Activated CD8-positive, alpha-beta memory T cell treated with anti-CD3 and anti-CD28 coated beads, Interleukin-2, amount 50 U/mL, for 1 hour (primary cell): Measurements from ENCODE around the gene KLHL30.

Source experiments
- DNase-seq: peaks from one replicate; pipeline ENCODE4 v3.0.0-alpha.2; 2020; ENCODE audit errors: extremely low read depth

KLHL30 gene

DNA sequence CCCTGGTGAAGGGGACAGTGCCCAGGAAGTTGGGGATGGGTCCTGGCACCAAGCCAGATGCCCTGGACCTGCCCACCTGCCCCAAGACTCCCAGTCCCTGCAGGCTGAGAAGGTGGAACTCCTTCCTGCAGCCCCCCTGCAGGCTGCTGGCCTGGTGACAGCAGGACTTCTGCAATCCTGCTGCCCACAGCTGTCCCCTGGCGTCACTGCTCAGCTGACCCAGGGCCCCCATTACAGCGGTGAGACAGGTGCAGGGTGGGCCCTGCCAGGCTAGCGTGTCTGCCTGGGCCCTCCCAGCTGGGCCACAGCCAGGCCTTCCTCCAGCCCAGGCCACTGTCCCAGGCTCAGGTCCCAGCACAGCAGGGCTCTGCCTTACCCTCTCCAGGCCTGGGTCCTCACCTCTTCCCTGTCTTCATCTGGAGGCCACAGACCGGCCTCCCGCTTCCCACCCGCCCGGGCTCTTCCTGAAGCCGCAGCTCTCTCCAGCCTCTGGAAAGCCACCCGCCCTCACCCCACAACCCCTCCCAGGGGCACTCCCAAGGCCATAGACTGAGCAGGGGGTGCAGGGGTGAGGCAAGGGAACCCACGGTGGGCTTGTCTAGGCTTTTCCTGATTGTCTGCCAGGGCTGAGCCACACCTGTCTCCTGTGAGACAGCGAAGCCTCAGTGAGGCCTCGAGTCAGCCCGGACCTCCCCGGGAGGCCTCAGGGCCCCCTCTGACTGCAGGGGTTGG is 11.5 kb downstream of the KLHL30 start:
- no peak for DNase-seq

DNA sequence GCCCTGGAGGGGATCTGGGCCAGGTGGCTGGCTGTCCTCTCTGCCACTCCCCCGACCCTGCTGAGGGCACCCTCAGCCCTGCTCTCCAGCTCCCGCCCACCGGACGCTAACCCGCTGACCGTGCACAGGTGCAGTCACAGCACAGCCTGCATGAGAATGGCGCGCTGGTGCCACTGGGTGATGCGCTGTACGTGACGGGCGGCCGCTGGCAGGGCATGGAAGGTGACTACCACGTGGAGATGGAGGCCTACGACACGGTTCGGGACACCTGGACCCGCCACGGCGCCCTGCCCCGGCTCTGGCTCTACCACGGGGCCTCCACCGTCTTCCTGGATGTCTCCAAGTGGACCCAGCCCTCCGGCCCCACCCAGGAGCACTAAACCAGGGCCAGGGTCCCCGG is 12.2 kb downstream of the KLHL30 start:
- DNase-seq: no peak

DNA sequence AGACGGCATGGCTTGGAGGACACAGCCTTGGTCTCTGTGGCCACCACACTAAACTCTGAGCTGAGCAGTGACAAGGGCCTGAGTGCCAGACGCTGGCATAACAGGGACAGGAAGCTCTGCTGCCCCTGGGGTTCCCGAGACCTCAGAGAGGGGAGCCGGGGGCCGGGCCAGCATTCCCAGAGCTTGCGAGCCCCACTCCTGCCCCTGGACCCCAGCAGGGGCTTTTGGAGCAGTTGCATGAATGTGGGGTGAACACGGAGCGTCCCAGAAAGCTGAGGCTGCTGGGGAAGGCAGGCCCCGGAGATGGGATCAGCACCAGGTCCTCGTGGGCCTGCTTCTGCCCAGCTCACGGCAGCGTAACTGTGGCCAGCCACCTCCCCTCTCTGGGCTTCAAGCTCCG is 12.7 kb downstream of the KLHL30 start:
- no peak for DNase-seq

DNA sequence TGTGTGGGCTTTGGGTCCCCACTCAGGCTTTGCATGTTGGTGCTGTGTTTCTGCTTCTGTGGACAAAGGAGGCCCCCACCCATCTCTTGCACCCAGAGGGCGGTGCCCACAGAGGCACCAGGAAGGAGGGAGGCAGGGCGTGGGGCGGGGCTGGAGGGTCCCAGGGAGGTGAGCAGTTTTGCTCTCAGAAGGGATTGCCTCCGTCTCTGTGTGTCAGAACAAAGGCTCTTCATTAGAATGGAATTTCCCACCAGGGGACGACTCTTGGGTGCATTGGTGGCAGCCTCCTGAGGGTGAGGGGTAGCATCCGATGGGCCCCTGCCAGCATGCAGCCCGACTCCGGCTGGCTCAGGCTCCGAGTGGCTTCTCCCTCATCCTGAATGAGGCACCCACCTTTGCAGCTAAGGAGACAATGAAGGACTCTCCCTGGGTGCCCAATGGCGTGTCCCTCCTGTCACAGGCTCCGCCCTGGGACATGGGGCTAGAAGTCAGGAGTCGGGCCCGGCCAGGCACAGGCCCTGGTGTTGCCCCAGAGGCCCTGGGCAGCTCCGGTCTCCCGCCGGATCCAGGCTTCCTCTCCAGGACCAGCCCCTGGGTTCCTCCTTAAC is 13.3 kb downstream of the KLHL30 start:
- DNase-seq: no peak

DNA sequence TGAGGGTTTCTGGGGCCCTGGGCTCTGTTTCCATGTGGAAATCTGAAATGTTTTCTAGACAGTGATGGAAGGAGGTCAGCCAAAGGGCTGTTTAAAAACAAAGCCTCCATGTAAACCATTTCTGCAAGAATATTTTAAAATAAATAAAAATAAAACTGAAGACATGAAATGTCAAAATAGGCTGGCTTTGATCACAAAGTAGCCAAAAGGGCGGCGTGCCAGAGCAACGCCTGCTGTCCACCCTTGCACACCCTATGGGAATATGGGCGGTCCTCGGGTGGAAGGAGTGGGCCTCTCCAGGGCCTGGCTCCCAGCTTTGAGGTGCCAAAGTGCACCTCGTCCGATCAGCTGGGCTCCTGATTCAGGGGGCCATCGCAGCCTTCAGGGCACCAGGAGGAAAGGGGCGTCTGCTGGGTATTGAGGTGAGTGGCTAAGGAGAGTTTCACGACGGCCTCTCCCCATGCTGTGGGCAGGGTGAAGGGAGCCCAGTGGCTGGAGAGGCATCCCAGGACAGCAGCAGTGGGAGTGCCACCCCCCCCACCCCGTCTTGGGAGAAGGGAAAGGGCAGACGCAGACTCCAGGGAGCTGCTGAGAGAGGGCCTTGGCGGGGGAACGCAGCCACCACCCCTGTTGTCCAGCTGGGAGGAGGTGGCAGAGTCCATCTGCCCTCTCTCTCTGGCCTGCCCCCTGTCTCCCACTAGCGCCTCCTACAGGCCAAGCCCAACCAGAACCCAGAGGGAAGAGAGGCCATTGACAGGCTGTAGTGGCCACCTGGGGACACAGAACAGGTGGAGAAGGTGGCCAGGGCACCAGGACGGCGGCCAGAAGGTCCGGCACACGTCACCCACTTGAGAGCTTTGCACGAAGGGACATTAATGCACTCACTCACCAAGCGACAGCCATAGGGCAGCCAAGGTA is 14.6 kb downstream of the KLHL30 start:
- DNase-seq: no peak

DNA sequence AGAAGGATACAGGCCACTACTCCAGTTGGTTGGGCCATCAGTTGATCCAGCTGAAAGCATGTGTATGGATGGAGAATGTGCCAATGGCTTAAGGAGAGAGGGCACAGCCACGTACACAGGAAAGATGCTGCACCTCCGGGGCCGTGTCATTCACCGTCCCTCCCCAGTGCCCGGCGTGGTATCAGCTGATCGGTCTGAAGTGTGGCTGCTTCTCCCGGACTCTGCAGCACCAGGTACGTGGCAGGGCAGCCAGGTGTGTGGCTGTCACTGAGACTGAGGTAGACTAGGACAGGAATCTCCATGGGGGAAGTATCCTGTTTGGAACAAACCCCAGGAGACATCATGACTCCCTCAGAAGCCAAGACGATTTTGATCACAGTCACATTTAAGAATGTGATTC is 16.1 kb downstream of the KLHL30 start:
- no peak for DNase-seq

DNA sequence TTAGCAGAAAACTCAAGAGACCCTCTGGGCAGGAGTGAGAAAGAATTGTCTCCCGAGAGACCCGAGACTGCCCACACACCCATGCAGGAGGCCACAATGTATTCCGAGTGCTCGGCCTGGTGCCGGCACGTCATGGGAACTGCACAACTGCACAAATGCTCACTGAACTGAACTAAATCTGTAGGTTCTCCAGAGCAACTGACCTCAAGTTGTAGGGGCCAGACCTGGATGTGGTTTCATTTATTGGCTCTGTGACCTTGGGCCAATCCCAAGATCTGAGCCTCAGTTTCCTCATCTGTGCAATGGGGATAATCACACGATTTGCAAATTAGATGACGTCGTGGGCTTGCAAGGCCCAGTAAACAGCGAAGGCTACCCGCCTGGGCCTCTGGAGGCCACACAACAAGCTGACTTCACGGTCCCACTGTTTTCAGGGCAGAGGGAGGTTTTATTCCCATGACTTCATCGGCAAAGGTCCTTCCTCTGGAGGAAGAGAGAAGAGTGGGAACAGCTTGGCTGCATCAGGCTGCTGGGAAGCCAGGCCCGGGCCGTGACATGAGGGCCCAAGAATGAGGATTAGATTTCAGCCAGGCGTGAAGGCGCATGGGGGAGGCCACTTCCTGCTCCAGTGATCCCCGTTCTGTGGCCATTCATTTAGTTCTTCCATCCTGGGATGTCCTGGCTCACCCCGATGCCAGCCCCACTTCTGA is 16.7 kb downstream of the KLHL30 start:
- no peak for DNase-seq

DNA sequence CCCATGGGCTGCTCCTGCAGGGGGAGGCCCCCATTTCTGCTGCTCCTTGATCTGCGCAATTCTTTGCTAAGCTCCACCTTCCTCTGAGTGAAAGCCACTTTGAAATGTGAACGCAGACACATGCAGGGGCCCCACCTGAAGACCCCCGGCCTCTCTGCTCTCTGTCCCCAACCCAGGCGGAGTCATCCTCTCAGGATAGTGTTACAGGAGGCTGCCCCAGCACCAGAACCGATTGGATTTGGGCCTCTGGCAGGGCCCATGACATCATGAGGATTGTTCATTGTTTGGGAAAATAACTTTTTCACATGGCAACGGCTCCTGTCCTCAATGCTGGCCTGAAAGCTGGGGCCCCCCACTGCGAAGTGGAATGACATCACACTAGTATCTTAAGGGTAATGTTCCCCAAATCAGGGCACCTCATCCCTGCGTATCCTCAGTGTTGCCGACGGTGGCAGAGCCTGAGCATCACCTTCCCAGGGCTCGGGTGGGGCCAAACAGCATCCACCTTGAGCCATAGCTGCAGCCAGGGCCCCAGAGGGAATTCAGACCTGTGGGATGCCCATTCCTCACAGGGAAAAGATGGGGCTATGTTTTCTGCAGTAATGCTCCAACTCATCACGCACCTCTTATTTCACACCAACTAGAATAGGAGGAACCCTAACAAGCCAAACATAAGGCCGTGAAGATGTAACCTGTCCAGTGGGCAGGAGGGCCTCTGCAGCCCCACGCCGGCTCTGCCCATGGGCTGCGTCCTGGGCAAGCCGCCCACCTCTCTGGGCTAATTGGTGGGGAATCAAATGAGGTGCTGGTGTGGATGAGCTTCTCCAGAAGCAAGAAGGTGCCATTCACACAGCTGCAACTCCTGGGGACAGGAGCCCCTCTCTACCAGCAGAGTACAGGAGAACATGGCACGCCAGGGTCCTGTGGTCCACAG is 17.6 kb downstream of the KLHL30 start:
- no peak for DNase-seq

DNA sequence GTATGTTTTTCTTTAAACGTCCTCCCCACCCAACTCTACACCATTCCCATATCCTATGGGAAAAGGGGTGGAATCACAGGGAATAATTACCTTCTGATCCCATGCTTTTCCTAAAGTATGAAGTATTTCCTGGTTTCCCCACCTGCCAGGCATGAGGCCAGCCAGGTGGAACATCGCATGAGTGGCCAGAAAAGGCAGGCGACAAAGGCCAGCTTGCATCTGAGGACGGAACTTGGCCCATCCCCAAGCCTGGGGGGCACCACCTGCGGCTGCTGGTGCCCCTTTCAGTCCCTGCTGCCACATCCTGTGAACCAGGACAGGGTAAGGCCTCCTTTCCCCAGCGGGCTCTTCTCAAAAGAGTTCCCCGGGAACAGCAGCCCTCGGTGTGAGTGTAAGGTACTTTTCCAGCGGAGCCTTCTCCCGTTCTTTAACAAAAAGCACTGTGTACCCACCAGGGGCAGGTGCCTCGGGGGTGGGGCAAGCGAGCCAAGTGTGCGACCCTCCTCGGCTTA is 19.1 kb downstream of the KLHL30 start:
- DNase-seq: no peak

DNA sequence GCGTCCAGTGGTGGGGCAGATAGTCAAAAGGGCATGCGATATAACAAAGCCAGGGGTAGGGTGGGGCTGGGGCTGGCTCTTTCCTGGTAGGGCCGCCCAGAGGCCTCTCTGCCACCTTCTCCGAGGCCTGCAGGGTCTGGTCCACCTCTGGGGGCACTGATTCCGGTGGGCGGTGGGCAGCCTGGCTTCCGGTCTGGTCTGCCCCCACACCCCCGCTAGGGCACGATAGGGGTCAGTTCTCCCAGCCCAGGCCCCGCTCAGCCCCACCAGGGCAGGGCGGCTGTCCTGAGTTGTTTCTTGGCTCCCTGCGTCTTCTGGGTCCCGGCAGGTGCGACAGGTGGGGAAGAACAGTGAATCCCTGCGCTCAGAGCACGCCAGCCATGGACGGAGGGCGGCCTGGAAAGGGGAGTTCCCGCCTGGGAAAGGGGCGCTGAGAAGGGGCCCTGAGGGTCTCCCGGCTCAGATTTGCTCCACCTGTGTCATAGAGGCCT is 19.6 kb downstream of the KLHL30 start:
- DNase-seq: no peak

DNA sequence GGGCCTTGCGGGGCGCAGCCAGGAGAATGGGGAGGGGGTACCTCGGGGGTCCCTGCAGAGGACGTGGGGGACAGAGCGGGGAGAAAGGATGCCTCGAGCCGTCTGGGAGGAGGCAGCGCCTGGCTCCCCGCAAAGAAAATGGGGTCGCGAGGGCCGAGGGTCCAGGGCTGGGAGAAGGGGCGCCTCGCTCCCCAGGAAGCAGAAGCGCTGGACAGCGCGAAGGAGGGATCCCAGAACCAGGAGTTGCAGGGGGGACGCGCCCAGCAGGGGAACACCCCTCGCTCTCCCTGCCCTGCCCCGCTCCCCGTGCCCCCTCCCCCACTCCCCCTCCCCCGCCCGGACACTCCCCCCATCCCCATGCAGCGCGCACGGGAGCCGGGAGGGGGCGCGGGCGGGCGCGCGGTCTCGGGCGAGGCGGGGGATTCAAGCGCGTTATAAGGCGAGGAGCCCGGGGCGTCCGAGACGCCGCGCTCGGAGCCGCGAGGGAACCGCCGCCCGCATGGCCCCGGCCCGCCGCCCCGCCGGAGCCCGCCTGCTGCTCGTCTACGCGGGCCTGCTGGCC is 20.1 kb downstream of the KLHL30 start, which contains the start of gene ERFE:
ERFE (plus strand) TSS at position 462 of the 562 bp plus-strand sequence; CDS start at position 500, 38 bp downstream.
- DNase-seq: no peak

DNA sequence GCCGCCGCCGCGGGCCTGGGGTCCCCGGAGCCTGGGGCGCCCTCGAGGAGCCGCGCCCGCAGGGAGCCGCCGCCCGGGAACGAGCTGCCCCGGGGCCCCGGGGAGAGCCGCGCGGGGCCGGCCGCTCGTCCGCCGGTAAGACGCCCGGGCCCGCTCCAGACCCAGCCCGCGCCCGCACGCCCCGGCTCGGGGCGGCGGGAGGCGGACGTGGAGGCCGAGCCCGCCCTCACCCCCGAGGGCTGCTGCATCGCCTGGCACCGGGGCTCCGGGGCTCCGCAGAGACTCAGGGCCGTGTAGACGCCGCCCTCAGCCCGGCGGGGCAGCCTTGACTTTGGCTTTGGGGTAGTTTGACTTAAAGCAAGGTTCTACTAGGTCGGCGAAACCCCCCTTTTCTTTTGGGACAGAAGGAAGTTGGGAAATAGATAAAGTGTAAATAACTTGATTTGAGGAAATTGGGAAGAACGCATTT is 20.6 kb downstream of the KLHL30 start:
- no peak for DNase-seq

DNA sequence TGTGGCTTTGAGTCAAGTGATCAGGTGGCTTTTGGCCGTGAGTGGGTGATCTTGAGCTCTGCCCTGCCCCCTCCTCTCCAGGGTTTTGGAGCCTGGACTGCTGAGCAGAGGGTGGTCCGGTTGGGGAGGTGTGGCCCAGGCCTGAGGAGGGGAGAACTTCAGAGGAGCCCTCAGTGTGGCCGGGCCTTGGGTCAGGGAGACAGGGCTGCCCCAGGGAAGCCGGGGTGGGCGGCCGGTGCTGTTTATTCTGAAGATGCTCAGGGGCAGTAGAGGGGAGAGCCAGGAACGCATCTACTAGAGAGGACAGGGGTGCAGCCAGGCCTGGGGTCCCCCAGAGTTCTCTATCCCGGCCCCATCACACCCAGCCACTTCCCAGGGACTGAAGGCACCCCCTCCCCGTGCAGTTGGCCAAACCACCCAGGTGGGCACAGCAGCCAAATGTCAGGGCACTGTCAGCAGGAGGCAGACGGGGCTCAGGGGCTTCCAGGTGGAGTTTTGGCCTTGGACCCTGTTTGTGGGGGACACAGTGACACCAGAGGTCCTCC is 21.3 kb downstream of the KLHL30 start:
- no peak for DNase-seq

DNA sequence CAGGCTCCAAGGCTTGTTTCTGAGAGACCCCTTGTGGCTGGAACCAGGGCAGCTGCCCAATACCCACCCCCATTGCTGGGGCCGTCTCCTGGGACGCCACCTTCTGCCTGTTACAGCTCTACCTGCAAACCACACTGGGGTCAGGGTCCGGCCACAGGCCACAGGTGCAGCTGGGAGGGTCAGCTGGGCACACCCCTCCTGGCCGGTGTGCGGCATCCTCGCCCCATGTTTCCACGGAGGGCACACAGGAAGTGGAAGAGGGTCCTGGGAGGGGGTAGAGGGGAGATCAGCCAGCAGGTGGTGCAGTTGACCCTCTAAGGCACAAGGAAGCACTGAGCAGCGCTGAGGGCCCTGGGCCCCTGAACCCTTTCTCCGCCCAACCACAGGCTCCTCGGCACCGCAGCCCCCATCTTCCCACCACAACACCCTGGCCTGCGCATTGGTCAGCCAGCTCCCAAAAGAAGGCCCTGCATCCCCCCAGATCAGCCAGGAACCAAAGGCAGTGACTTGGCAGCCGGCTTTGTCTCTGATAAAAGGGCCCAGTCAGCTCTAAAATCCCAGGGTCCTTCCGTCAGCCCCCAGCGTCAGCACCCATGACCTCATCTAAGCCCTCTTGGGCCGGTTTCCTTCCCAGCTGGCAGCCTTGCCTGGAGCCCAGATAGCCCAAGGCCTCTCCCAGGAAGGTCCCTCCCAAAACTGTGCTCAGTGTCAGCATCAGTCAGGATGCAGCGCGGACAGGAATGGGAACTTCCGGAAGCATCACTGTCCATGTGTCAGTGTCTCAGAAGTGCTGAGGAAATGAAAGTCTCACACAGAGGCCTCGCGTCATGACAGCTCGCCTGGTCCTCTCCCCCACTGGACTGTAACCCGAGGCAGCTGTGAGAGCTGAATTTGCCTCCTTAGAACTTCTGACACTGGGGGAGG is 22.0 kb downstream of the KLHL30 start:
- DNase-seq: no peak

DNA sequence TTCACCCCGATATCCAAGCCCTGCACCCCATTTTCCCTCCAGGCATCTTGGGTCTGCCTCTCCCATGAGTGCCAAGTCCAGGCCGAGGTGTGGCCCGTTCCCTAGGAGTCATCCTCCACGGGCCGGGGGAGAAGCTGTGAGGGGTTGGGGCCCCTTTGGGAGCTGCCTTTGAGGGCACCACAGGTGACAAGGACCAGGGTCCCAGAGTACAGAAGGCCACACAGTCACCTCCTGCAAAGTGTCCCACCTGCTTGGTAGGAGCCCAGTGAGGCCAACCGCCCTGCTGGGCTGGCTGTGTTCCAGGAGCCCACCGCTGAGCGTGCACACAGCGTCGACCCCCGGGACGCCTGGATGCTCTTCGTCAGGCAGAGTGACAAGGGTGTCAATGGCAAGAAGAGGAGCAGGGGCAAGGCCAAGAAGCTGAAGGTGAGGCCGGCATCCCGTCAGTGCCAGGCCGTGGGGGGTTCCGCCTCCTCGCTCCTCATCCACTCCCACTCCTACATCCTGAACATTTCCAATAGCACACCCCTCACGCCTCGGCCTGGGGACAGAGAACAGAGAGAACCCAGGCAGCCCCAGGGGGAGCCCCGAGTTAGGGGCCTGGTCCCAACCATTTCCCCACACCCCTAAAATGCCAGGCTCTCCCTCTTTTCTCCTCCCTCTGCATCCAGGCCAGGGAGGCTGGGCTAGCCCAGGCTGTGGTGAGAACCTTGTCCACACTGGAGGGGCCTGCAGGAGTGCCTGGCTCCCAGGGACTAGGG is 23.0 kb downstream of the KLHL30 start:
- no peak for DNase-seq

DNA sequence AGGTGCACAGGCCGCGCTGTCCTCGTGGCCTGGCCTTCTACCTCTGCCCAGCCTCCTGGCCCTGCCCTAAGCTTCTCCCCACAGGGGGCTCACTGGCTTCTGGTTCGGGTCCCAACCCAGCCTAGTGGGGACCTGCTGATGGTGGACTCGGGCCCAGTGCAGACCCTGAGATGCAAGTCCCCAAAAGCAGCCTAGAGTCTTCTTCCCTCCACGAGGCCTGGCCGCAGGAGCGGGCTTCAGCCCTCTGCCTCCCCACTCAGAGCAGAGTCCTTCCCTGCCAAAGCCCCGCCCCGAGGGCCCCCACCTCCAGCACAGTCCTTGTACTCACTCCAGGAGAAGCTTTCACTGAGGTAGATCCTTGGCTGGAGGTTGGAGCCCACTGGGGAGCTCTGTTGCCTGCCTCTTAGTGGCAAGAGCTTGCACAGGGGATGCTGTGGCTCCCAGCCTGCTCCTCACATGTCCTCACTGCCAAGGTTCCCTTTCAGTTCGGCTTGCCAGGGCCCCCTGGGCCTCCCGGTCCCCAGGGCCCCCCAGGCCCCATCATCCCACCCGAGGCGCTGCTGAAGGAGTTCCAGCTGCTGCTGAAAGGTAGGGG is 23.9 kb downstream of the KLHL30 start:
- DNase-seq: no peak

DNA sequence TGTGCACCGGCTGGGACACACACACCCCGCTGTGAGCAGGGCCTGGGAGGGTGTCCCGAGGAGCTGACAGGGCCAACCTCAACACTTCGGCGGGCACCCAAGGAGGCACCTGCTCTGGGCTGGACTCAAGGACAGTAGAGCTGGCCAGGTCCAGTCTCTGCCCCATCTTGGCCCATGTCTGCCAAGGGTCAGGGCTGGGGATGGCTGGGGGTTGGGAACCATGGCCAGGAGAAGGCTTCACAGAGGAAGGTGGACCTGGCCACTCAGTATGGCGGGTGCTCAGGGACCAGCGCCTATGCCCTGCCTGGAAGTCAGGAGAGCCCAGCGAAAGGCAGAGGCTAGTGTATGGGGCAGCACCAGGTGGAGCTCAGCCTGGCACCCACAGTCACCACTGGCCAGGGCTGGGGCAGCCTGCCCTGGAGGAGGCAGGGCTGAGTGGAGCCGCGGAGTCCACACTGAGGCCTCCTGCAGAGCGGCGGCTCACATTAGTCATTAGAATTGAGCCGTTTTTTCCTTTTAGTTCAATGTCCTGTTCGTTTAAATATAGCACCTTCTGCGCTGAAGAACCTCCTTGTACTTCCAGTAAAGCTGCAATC is 24.5 kb downstream of the KLHL30 start:
- no peak for DNase-seq
